Stimulated activated CD8-positive, alpha-beta memory T cell treated with anti-CD3 and anti-CD28 coated beads, Interleukin-4, amount 100 ng/mL, for 1 hour (primary cell): ENCODE data around the gene CALCR.
"Not testable (repeated sequence)": the region's sequence is repeated elsewhere in the genome, so short reads cannot be mapped to it uniquely, and the experiment has no call there.

Experiments used
- DNase-seq, 2 donors: peaks; one replicate each; pipeline ENCODE4 v3.0.0-alpha.2; 2020; ENCODE audit warnings: low read depth in 2 of 2, low spot score in 1 of 2

CALCR gene

GRCh38 chr7:93562106-93562505, 12.4 kb downstream of the CALCR start:
- DNase-seq, result no peak

DNA sequence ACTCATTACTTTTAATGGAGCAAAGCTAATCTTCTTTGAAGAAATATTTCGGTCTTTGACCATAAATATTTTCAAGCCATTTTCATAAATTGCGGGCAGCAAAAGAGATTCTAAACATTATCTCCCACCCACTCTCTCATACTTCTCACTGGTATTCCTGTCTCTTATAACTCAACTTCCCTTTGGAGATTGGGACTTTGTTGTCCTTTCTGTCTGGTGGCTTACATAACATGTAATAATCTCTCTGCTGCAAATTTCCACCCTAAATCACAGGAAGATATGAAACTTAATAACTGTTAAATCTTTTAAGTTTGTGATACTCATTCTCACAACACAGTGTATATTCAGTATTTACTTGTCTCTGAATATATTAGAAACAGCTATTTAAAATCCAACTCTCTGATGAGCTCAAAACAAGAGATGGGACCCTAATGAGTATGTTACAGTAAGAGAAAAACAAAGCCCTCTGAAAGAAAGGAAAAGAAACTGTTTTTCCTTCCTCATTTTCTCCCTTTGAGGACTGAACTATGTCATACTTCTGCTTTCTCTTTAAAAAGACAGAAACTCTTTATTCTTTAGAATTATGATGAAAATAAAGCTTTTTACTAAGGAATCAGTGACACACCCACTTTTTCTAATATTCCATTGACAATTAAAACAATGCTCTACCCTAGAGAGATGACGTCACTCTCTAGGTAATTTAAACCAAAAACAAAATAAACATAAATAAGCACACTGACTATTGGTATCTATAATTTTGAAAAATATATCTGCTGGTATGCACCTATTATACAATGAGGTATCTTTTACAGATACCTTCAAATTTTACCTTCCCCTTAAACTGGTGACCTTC, 14.7 kb downstream of the CALCR start:
- DNase-seq, result no peak

GRCh38 chr7:93558705-93559614, 15.6 kb downstream of the CALCR start:
- no peak for DNase-seq

DNA sequence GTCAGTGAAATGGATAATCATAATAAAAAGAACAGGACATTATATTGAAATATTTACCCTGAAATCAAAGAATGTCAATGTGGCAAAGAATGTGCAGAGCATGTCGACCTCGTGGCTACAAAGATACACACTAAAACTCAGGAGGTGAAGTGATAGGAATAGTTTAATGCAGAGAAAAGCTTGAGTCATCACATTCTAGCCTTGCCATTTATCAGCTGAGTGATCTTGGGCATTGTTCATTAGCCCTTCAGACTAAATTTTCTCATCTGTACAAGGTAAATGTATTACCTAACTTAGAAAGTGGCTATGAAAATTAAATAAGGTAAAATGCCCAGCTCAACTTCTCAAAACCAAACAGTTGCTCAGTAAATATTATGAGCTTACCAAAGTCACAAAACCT, 22.6 kb downstream of the CALCR start:
- no peak for DNase-seq

GRCh38 chr7:93551063-93551895, 23.2 kb downstream of the CALCR start:
- DNase-seq, result no peak

- no peak for DNase-seq
Measured at GRCh38 chr7:93547716-93548115, 26.8 kb downstream of the CALCR start.

GRCh38 chr7:93544691-93545090, 29.8 kb downstream of the CALCR start:
- no peak for DNase-seq

DNA sequence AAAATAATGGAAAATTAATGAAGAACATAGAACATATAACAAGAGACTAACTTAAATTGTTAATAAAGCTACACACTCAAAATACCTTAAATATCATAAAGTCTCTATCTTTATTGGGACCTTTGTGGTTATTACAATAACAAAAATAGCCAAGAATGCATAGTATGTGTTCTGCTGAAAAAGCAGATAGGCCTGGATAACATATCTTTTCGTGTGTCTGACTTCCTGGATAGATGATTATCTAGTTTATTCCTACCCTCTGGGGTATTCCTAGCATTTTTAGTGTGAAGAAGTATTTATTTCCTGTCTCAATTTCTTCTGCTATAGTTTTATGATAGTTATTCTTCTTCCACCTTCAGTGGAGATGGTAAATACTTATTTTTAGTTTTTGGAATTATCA, 36.5 kb downstream of the CALCR start:
- DNase-seq, result no peak

- DNase-seq, result no peak
Measured at GRCh38 chr7:93535616-93536015, 38.9 kb downstream of the CALCR start.

- DNase-seq, result no peak
Measured at GRCh38 chr7:93530701-93531100, 43.8 kb downstream of the CALCR start.

- no peak for DNase-seq
Measured at GRCh38 chr7:93516834-93517233, 57.7 kb downstream of the CALCR start.

DNA sequence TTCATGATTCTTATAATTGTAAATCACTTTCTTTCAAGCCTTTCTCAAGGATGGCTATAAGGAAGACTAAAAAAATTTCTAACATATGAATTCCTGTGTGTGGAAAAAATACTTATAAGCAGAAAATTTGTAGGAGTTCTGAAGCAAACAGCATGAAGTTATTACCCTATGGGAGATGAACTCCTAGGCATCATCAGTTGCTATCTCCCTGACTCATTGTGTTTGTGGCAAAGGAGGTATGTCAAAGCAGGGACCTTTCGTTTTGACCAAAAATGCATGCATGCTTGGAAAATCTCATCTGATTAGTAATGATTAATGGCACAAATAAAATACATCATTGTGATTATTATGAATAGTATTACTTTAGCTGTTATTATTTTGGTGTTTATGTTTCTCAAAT, 59.4 kb downstream of the CALCR start:
- no peak for DNase-seq

- no peak for DNase-seq
Measured at GRCh38 chr7:93509303-93509702, 65.2 kb downstream of the CALCR start.

DNA sequence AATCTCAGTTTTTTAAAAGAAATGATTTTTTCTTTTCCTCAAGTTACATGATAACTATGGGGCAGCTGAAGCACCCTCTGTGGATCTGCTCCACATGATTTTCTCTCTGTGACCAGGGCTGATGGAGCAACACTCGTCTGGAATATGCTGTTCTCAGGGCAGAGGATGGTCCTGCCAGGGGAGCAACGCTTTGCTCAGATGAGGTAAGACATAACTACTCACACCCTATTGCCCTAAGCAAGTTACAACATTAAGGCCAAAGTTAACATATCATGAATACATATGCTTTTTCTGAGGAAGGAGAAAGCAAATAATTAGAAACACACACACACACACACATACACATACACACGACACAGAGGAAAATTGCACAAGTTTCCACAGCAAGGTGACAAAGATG, 71.4 kb downstream of the CALCR start:
- no peak for DNase-seq

GRCh38 chr7:93491860-93492259, 82.7 kb downstream of the CALCR start:
- not testable (repeated sequence) for DNase-seq

- no peak for DNase-seq
Measured at GRCh38 chr7:93476491-93477344, 97.8 kb downstream of the CALCR start.

GRCh38 chr7:93475811-93476210, 98.7 kb downstream of the CALCR start:
- no peak for DNase-seq

DNA sequence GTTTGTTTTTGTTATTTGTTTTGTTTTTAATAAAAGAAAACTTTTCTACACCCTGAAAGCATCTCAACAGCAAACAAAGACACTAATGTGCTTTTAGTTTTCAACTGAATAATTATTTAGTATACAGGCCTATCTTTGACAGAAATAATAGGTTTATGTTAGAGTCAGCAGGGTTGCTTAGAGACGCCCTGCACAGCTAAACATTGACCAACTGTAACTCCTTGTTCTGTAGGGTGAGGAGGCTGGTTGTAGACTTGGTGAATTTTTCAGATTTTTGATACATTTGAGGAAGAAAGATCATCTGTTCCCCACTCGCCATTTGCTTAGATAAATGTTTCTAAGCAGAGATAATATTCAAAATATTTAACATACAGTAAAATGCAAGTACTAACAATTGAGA, 103.1 kb downstream of the CALCR start:
- no peak for DNase-seq

GRCh38 chr7:93463764-93464163, 110.8 kb downstream of the CALCR start:
- DNase-seq, result no peak

DNA sequence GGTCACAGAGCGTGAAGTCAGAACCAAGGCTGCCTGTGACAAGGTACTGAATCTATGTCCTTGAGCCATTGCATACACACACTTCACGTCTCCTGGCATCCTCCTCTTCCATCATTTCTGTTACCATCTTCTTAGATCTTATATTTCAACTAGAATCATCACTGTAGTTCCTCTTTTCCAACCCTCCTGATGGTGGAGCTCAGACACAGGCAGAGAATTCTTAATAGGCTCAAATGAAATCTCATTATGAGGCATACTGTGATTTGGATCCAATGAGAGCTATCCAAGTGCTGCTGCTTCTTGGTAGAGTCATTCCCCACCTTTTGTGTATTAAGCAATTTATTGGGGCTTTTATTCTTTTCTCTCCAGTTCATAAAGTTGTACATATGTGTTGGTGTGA, 113.2 kb downstream of the CALCR start:
- no peak for DNase-seq
